T-helper 1 cell (primary cell): ENCODE measurements around the gene SFTPA1.
"Not testable (repeated sequence)": the region's sequence is repeated elsewhere in the genome, so short reads cannot be mapped to it uniquely, and the experiment has no call there.

ENCODE experiments used
- DNase-seq, 5 donors: peaks; one replicate each; pipeline ENCODE4 v3.0.0-alpha.2; 2012 to 2020

SFTPA1 gene

GRCh38 chr10:79611193-79611976 lies 646 bp downstream of the SFTPA1 start:
- DNase-seq: not testable (repeated sequence)

DNA sequence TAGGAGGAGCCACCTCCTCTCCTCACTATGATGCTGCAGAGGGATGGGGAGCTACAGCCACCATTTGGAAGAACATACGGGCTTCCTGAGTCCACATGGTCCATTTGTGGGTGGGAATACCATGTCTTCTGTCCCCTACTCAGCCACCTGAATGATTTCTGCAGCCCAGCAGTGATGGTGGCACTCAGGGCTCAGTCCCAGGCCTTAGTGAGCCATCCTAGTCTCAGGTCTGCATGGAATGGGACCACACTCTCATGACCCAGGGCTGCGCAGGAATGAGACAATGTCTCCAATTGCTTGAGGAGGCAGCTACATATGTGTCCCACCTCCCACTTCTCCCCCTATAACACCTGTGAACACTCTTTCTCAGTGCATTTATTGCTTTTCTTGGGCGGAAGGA lies 4.8 kb downstream of the SFTPA1 start:
- DNase-seq: no peak

DNA sequence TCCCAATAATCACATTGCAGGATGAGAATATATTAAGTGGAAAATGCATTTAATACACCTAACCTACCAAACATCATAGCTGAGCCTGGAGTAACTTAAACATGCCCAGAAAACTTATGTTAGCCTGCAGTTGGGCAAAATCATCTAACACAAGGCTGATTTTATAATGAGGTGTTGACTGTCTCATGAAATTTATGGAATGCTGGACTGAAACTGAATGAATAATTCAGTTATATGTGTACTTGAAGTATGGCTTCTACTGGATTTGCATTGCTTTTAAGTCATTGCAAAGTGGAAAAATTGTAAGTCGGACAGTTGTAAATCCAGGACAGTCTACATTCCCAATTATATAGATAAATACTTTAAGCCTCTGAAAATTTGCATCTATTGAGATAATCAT lies 5.4 kb downstream of the SFTPA1 start:
- no peak for DNase-seq

DNA sequence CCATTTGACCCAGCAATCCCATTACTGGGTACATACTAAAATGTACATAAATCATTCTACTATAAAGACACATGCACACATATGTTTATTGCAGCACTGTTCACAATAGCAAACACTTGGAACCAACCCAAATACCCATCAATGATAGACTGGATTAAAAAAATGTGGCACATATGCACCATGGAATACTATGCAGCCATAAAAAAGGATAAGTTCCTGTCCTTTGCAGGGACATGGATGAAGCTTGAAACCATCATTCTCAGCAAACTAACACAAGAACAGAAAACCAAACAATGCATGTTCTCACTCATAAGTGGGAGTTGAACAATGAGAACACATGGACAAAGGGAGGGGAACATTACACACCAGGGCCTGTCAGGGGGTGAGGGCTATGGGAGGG lies 12.9 kb downstream of the SFTPA1 start:
- DNase-seq: not testable (repeated sequence)

GRCh38 chr10:79627075-79627474 lies 16.3 kb downstream of the SFTPA1 start:
- DNase-seq: no peak

DNA sequence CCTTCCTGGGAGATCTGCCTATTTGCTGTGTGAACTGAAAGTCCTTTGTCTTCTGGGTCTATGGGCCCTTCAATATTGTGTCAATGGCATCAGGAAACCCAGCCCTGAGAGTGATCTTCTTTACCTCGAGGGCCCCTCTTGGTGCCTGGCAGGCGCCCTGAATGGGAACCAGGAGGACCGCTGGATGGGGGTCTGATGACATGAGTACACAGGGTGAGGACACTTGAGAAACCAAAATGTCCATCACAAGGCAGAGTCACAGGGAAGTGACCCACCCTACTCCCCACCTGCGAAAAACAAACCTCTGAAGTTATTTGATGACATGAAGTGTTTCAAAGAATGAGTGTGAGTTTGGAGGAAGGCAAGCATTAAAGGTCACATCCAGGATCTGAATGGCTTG lies 17.3 kb downstream of the SFTPA1 start:
- DNase-seq: no peak

DNA sequence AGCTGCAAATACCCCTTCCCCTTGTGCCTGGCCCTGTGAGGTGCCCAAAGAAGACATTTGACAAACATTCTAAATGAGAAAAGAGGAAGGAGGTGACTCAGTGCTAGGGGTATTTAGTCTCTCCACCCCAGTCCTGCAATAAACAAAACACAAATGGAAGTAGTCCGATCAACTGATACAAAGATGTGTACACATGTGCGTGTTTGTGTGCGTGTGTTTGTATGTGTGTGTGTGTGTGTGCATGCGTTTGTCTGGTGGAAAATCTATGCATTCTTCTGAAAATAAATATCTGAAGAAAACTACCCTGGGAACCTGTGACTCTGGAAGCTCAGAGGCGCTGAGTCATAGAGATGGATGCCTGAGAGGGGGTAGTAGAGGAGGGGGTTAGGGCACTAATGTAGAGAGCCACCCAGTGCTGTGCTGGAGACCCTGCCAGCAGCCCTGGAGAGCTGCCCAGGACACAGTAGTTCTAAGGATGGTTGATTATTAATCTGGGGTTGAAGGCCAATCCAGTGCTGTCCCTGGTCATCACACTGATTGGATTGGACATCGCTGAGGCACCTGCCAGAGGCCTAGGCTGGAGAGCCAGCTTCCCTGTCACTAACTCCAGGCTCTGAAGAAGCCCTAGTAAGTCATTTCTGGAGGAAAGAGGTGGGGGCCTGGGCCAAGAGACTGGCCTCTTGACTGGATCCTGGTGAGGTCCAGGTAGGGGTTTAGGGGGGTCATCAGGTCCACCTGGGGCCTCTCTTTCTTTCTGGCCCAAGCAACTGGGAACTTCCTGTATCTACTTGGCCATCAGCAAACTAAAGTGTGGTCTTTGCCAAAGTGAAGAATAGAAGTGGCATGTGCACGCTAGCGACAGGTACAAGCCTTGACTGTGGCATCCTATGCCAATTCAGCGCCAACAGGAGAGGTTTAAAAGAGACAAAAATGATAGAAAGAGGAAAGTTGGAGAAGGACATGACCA lies 18.5 kb downstream of the SFTPA1 start:
- no peak for DNase-seq

- no peak for DNase-seq
Measured at GRCh38 chr10:79629955-79630327, 19.2 kb downstream of the SFTPA1 start.

- not testable (repeated sequence) for DNase-seq
Measured at GRCh38 chr10:79636654-79637199, 26.0 kb downstream of the SFTPA1 start.

- DNase-seq: no peak
Measured at GRCh38 chr10:79638318-79638717, 27.6 kb downstream of the SFTPA1 start.

GRCh38 chr10:79652695-79653094 lies 42.0 kb downstream of the SFTPA1 start:
- DNase-seq: not testable (repeated sequence)

- not testable (repeated sequence) for DNase-seq
Measured at GRCh38 chr10:79663287-79663686, 52.5 kb downstream of the SFTPA1 start.

DNA sequence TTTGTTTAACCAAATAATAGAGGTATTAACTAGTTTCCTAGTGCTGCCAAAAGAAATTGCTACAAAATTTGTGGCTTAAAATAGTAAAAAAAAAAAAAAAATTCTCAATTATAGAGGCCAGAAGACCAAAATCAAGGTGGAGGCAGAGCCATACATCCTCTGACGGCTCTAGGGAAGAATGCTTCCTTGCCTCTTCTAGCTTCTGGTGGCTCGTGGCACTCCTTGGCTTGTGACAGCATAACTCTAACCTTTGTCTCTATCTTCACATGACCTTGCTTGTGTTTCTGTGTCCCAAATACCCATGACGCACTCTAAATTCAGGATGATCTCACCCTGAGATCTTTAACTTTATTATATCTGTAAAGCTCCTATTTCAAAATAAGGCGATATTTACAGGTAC lies 53.9 kb downstream of the SFTPA1 start:
- not testable (repeated sequence) for DNase-seq
